Activated CD8-positive, alpha-beta T cell treated with anti-CD3 and anti-CD28 coated beads, Interleukin-2, amount 10 ng/mL, durations not matched to agents 7 days and 5 days (primary cell): ENCODE measurements around the gene EFCAB14. TPM values are rescaled to one million over a fixed set of nuclear protein-coding genes. Genes with fewer than 3 reads are reported as not detected.

ENCODE experiments used
- ATAC-seq: fragments of 150-1000 bp; cut with Tn5 transposase; one replicate; pipeline ENCODE4 v1.10.0; 2021; ENCODE audit warnings: moderate library complexity
- CTCF ChIA-PET: fragments of 350-600 bp; sonication (Branson Sonifier 250); formaldehyde crosslinking; loops from one replicate; lab custom pipeline; 2021; ENCODE audit warnings: antibody characterized with exemption; lab: Charles Lee
- POLR2A ChIA-PET: fragments of 350-600 bp; sonication (Branson Sonifier 250); formaldehyde crosslinking; loops from one replicate; lab custom pipeline; 2021; ENCODE audit warnings: antibody characterized with exemption; lab: Charles Lee
- DNase-seq: peaks from one replicate; pipeline ENCODE4 v3.0.0-alpha.2; 2020
- H3K27ac Mint-ChIP-seq: one replicate; pipeline ENCODE4 v1.8.0; 2021; ENCODE audit warnings: mild to moderate bottlenecking, mixed read lengths
- H3K27me3 Mint-ChIP-seq: one replicate; pipeline ENCODE4 v1.8.0; 2021; ENCODE audit warnings: low read depth, mixed read lengths
- H3K36me3 Mint-ChIP-seq: one replicate; pipeline ENCODE4 v1.8.0; 2021; ENCODE audit warnings: low read depth, mixed read lengths
- H3K4me1 Mint-ChIP-seq: one replicate; pipeline ENCODE4 v1.8.0; 2021; ENCODE audit warnings: low read depth, mixed read lengths
- H3K4me3 Mint-ChIP-seq: one replicate; pipeline ENCODE4 v1.8.0; 2021; ENCODE audit warnings: mild to moderate bottlenecking, mixed read lengths
- H3K9me3 Mint-ChIP-seq: one replicate; pipeline ENCODE4 v1.8.0; 2022; ENCODE audit warnings: mixed read lengths; ENCODE audit not compliant: insufficient read depth
- total RNA-seq, 2 experiments: library from RNA; stranded (reverse); gene quantifications; one replicate each; pipeline ENCODE4 v1.2.3, GENCODE V29; 2021

Gene EFCAB14
- total RNA-seq, 2 experiments from 2014 or later = 81.4 to 85.1 TPM

DNA sequence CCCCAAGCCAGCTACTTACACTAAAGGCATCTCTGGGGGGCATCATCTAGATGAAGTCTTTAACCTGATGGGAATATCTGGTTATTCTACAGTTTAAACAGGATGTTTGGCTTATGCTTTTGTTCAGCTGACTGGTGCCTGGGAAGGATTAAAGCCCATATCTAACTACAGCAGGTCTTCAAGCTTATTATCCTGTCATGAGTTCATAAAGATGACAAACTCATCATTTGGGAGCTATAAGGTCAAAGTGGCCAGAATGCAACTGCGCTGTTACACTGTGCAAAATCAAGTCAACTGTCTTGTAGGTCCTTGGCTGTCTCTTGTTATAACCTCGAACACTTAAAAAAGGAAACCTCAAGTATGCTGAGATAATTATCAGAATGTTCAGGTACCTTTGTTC is 83.7 kb downstream of the EFCAB14 start:
- H3K9me3 Mint-ChIP-seq = no peaks in the 10 kb centered on the region
- no peak for DNase-seq
- no peak for ATAC-seq
- no peak overlapping the region for H3K4me3 Mint-ChIP-seq
- H3K27me3 Mint-ChIP-seq = no peaks in the 10 kb centered on the region
- POLR2A ChIA-PET = interaction anchor here (1.1 to 1.2 kb wide), 2 partner anchors 14 to 21 kb away, joined by 4 to 6 read pairs; no protein-coding TSS in a partner anchor
- peaks cover 7% of the 10 kb centered on the region for H3K4me1 Mint-ChIP-seq
- H3K36me3 Mint-ChIP-seq = peaks cover 34% of the 10 kb centered on the region
- CTCF ChIA-PET = no interaction called here
- H3K27ac Mint-ChIP-seq = peak overlapping the region; percentile 33

DNA sequence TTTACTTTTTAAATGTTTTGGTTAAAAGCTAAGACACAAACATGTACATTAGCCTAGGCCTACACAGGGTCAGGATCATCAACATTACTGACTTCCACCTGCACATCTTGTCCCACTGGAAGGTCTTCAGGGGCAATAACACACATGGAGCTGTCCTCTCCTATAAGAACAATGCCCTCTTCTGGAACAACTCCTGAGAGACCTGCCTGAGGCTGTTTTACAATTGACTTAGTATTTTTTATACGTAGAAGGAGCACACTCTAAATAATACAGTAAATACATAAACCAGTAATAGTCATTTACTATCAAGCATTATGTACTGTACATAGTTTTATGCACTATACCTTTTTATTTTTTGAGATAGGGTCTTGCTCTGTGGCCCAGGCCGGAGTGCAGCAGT is 88.2 kb downstream of the EFCAB14 start:
- H3K4me3 Mint-ChIP-seq = no peak overlapping the region
- no peak overlapping the region for H3K27ac Mint-ChIP-seq
- H3K27me3 Mint-ChIP-seq = no peaks in the 10 kb centered on the region
- ATAC-seq = no peak
- no peaks in the 10 kb centered on the region for H3K9me3 Mint-ChIP-seq
- peaks cover 5% of the 10 kb centered on the region for H3K4me1 Mint-ChIP-seq
- POLR2A ChIA-PET = no interaction called here
- peaks cover 26% of the 10 kb centered on the region for H3K36me3 Mint-ChIP-seq
- DNase-seq = no peak
- CTCF ChIA-PET = no interaction called here

Other genes starting within 250 kb of the EFCAB14 start
- under 1 TPM in 1 of 2 experiments, not detected in 1; 0.08 TPM for gene DMBX1, start 229.3 kb downstream of the EFCAB14 start, total RNA-seq
- gene KNCN, start 167.5 kb downstream of the EFCAB14 start, total RNA-seq = not detected
- 10 to 100 TPM; 68.9 to 72.3 TPM for gene MKNK1, start 114.8 kb downstream of the EFCAB14 start, total RNA-seq
- gene MOB3C, start 102.3 kb downstream of the EFCAB14 start, total RNA-seq = 10 to 100 TPM; 20.1 to 20.9 TPM
- 10 to 100 TPM; 47.4 to 55.0 TPM for gene ATPAF1, start 50.8 kb downstream of the EFCAB14 start, total RNA-seq
- gene TEX38, start 47.3 kb downstream of the EFCAB14 start, total RNA-seq = not detected
- not detected for gene CYP4B1, start 79.9 kb upstream of the EFCAB14 start, total RNA-seq
- gene CYP4A11, start 222.4 kb upstream of the EFCAB14 start, total RNA-seq = not detected